GM18909 (cell line): Measurements from ENCODE around the gene ADGRA3.
A peak's percentile ranks its signal among the peaks of the same experiment; 100 is the strongest.

Experiments used
- ATAC-seq: cut with Tn5 transposase; IDR thresholded peaks from one replicate; pipeline ENCODE4 v1.9.1; 2021; ENCODE audit warnings: mild to moderate bottlenecking; ENCODE audit not compliant: unreplicated experiment, poor library complexity

The ADGRA3 gene

DNA sequence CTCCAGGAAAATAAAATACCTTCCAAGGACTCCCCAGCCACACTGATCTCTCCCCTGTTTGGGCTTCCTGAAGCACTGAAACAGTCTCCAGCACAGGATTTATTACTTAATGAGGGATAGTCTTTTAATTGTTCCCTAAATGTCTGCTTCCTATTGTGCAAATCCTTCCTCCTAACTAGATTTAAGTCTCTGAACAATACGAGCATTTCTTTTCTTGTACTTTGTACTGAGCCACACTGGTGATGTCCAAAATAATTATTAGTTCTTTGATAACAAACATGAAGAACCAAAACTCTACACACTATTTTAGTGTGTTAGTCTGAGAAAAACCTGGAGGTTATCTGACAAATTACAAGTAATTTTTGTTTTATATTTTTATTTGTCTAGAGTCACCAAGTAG lies 5.1 kb downstream of the ADGRA3 start:
- ATAC-seq, result no peak

DNA sequence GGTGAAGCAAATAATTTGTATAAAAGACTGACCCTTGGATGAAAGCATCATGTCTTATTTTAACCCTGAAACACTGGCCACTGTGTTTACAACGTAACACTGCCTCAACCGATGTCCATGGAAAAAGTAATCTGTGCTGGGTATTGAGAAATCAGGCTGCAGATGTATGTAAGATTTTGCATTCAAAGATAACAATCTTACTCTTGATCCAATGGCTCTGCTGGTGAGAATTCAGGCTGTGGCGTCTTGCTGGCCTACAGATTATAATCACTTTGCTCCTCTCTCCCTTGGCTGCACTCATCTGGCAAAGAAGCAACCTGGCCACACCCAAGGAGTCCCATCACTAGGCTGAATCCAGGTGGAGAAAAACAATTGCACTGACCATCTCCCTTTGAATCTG lies 7.5 kb downstream of the ADGRA3 start:
- ATAC-seq, result no peak

DNA sequence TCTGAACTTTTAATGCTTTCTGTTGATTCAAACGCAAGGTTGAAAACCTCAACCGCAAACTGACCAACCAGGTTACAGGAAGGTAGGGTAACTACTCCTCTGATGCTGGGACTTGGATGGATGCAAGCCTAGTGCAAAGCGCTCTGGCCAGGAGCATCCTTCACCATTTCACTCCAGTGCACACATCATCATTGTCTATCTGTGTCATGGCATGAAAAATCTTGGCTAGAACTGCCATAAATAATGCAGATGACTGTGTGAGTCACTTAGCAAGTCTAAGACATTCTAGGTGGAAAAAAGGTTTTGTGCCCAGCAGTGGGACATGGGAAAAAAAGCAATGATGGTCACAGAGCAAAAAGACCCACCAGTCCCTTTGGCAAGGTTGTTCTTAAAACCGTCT lies 10.9 kb downstream of the ADGRA3 start:
- no peak for ATAC-seq

DNA sequence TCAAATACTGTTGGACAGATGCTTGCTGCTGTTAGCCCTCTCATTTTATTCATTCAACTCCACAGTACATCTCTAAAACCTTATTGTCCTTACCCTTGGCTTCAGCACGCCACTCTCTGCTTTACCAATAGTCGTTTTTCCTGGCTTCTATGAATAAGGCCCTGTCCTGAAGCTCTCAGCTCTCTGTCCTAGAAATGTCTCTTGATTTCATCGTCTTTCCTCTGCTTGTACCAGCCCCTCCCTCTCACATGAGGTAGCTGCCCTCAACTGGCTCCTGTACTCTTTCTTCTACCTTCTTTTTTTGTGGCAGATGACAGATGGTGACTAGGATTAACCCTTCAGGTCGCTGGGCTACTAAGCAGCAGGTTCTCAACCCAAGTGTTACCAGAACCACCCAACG lies 11.4 kb downstream of the ADGRA3 start:
- ATAC-seq, result no peak

DNA sequence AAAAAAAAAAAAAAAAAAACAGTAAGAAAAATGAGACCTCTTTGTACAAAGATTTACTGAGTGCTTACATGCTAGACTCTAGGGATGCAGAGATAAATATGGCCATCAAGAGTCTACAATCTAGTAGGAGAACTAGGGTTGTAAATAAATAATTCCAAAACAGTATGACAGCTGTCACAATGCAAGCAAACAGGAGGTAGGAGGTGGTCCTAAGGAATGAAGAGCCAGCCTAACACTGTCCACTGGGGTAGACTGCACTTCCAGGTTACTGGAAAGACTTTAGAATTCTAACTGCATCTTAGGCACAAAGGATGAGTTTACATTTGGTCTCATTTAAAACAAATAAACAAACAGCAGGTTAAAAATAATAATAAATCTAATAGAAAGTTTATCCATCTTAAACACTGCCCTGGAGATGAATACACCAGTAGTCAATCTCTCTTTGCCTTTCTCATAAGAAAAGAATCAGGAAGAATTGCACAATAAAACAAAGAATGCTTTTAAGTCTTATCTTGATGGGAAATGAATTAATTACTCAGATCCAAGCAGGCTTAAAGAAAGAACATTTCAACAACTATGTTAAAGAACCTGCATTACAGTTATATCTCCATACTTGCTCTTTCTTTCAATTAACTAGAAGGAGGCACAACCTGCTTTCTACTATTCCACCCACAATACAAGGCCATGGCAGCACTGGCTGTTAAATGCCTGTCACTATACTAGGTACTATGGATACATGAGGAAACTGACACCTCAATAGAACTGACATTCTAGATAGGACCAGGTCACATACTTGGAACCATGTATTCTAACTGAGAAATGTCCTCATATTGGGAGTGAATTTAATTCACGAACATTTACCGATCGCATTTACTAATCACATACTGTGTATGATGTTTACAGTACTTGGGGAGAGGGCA lies 12.7 kb downstream of the ADGRA3 start:
- no peak for ATAC-seq

DNA sequence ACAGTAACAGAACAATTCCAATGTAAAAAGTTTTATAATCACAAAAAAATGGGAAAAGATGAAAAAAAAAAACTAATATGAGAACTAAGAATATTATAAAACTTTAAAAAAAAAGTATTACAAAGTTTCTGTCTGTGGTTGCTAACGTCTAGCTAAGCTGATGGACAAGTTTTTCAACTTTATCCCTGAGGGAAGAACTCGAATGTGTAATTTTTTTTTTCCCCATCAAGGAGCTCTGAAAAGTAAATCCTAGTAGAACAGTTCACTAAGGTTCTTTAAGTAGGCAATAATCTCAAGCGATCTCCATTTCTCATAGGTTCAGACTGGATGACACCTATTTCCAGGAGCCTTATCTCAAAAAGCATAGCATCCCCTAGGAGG lies 14.2 kb downstream of the ADGRA3 start:
- no peak for ATAC-seq

DNA sequence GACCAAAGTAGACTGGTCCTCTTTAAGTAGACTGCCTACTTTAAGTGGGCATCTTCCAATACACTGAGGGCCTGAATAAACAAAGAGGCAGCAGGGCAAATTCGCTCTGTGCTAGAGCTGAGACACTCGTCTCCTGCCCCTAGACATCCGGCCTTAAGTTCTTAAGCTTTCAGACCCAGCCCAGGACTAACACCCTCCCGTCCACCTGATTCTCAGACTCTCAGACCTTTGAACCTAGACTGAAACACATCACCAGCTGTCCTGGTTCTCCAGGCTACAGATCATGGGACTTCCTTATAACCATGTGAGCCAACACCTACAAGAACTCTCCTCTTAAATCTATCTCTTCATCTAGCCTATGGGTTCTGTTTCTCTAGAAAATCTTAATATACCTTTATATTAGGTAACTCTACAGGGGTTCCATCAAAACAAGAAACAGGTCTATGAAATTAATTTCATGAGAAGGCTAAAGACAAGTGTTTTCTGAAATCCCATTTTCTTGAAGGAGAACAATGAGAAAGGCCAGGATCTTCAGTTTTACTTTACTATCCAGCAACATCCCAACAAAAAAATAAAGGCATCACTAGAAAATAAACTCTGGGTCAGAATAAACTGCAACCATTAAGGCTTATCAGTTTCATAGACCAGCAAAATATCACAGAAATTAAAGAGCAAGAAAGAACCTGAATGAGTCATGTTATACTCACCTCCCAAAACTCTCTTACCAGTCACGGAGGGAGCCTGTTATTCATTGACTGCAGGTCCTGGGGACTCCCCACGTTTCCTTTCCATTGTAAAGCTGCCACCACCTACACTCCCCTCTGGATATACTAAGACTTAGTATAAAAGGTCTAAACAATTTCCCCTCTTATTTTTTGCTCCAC lies 14.8 kb downstream of the ADGRA3 start:
- ATAC-seq, result peak; percentile 82

DNA sequence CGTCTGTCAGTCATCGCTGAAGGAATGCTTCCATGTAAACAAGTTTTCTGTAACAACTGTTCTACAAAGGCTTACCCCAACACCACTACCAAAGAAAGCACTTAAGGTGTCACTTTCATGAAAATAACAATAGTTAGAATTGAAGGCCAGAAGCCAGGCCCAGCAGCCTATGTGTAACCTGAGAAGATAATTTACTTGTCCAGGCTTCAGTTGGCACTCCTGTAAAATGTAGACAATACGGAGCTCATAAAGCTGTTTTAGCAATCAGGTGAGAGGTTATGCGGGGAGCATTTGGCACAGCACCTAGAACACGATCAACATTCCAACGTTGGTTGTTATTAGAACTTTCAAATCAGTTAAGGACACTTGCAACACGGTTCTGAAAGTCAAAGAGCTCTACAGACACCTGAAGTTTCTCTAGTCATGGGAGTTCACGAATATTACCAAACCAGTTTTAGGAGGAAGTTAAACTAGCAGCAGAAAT lies 15.7 kb downstream of the ADGRA3 start:
- ATAC-seq, result no peak

DNA sequence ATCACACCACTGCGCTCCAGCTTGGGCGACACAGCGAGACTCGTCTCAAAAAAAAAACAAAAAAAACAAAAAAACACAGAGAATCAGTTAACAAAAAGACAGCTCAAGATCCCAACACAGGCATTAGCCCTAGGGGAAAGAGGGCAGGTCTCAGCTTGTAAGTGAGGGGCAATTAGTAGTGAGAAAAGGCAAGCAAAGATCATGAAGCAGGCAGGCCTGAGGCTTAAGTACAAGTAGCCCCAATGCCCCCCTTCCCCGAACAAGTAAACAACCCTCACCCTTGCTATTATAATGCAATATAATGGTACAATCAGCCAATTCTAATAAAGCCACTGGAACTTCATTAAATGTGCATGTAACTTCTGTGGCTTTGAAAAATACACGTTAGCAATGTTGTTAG lies 17.0 kb downstream of the ADGRA3 start:
- ATAC-seq, result no peak

DNA sequence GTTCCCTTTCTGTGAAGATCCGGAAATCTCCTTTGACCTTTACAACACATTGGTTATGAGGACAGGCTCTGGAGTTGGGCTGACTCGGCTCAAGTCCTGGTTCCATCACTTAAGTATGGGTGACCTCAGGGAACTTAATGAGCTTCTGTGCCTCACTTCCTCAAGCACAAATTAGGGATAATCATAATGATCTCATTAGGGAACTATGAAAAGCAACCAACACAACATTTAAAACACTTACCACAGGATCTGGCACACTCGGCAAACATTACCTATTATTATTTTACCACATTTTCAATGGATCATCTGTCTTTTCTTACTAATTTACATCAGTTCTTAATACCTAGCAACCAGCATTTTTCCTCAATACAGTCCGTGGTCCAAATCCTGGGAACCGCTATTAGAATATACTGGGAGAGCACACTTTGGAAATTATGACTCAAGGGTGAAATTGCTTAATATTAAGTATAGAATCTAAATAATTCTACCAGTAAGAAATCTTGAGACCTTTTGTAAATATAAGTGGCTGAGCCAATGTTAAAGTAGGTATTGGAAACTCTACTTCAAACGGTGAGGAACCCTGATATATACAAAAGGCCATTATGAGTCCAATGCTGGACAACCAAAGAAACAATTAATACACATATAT lies 19.6 kb downstream of the ADGRA3 start:
- ATAC-seq, result no peak

DNA sequence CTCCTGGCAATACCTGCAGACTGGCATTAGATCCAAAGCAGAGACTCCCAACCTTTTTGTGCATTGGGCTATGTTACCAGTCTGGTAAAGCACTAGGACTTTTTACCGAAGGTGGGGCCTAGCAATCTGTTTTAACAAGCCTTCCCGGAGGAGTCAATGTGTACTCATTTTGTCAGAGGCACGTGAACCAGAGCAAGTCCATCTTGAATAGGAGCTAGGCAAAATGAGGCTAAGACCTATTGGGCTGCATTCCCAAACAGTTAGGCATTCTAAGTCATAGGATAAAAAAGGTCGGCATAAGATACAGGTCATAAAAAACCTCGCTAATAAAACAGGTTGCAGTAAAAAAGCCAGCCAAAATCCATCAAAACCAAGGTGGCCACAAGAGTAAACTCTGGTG lies 22.3 kb downstream of the ADGRA3 start:
- no peak for ATAC-seq

DNA sequence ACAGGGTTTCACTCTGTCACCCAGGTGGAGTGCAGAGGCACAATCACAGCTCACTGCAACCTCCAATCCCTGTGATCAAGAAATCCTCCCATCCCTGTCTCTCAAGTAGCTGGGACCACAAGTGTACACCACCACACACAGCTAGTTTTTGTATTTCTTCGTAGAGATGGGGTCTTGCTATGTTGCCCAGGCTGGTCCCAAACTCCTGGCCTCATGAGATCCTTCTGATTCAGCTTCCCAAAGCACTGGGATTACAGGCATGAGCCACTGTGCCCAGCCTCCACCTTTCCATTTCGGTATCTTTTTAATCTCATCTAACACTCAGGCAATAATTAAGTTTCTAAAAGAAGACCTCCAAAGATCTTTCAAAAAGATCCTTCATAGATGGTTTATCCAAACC lies 22.9 kb downstream of the ADGRA3 start:
- no peak for ATAC-seq

DNA sequence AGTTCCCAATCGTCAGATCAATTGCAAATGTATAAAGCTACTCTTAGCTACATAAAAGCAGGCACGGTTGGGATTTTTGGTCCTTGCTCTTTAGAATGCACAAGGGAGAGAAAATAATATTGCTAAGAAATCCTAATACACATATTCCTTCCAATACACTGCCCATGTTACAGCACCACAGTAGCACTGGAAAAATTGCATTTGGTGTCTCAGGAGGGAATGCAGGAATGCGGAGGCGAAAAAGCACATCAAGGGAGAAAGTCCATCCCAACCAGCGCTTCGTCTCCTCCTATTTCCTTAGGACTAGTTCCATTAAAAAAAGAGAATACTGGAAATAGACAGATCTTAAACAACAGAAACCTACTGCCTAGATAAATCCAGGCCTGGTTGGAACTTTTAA lies 23.9 kb downstream of the ADGRA3 start:
- ATAC-seq, result no peak

DNA sequence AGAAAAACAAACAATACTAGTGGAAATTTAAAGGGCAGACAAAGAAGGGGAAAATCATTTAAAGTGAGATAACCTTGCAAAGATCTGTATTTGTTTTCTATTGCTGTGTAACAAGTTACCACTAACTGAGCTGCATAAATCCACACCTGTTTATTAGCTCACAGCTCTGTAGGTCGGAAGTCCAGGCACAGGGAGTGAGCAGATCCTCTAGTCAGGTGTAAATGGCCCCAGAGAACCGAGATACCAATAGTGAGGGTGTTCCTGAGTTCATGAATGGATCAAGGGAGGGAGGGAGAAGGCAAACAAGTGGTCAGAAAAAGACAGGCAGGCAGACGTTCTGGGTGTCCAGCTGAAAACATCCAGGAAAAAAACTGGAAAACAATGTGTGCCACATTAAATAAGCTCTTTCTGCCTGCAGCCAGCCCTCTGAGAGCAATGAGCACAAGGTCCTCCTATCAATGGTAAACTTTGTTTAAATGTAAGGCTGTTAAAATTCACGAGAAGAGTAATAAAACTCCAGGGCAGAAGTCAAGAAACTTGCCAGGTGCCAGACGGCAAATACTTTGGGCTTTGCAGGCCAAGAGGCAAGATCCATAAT lies 25.0 kb downstream of the ADGRA3 start:
- no peak for ATAC-seq

DNA sequence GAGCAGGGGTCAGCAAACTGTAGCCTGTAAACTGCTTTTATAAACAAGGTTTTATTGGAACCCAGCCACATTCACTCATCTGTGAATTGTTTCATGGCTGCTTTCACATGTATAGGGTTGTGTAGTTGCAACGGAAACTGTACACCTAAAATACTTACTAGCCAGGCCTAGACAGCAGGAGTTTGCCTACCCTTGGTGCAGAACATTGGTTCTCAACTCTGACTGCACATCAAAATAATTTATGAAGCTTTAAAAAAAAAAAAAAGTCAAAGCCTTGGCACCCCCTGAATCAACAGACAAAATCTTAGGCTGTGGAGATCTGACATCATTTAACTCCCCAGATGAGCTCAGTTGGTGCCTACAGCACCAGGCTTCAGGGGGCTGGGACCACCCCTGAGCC lies 27.8 kb downstream of the ADGRA3 start:
- ATAC-seq, result no peak

DNA sequence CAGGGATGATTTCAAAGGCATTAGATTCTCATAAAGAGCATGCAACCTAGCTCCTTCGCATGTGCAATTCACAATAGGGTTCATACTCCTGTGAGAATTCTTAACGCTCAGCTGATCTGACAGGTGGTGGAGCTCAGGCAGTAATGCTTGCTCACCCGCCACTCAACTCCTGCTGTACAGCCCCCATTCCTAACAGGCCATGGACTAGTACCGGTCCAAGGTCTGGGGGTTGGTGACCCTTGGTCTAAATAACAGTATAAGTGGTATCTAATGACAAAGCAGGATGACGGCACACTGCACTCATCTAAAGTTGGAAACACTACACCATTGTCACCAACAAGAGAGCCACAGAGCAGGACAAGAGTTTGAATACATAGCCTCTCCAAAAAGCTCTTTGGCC lies 28.5 kb downstream of the ADGRA3 start:
- no peak for ATAC-seq

DNA sequence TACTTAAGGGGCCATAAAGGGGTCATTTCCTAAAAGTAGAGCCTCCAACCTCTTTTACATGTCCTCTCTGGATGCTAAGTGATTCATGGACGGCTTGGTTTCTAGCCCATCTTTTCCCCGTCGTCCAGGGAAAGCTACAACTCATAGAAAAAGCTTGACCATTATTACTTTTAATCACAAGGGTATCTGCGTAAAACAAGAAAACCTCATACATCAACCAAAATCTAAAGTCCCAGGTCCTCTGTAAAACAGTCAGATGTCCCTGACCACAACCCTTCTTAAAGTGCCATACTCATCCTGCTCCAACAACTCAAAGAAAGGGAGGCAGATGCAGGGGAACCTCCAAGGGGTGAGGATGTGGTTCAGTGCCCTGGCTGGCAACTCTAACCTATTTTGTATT lies 29.6 kb downstream of the ADGRA3 start:
- ATAC-seq, result no peak

DNA sequence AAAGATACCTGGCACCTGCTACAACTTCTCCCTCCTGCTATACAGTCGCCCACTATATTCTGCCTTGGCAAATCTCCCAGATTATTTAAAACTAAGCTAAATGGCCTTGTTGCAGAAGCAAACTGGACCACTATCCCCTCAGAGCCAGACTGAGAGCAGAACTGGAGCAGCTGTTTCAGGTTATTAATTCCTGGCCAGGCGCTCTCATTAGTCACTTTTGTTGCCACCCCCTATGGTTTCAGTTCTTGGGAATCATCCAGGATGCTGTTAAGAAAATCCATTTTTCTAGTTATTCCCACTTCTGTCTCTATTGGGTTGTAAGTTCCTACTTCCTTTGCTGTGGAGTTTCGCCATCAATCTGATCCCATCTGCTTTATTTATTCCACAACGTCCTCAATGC lies 30.1 kb downstream of the ADGRA3 start:
- ATAC-seq, result no peak

DNA sequence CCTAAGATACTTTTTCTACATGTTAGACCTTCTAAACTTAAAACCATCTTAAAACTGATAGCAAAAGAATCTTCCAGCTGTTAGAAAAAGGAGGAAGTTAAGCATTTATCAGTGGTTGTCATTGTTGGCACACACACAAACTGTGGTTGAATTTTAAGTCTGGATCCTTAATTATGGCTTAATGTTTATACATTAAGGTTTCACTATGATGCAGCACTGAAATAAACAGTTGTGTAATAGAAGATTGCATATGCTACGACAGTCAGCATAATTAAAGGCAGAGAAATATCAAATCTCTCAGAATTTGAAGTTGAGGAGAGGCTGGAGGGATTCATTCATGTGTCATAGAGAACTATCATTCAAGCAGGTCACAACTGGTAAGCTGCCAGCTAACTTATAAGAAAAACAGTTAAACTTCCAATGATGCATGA lies 32.3 kb downstream of the ADGRA3 start:
- peak; percentile 70 for ATAC-seq
